HG02938 (cell line): ENCODE measurements around the gene MCM3AP.
"Not testable (repeated sequence)": the region's sequence is repeated elsewhere in the genome, so short reads cannot be mapped to it uniquely, and the experiment has no call there.

ENCODE experiments used
- ATAC-seq: cut with Tn5 transposase; IDR thresholded peaks from one replicate; pipeline ENCODE4 v1.9.1; 2021; ENCODE audit warnings: mild to moderate bottlenecking, moderate library complexity; ENCODE audit not compliant: unreplicated experiment

MCM3AP gene

GRCh38 chr21:46245213-46245915, 40.0 kb downstream of the MCM3AP start:
- ATAC-seq, result no peak

- no peak for ATAC-seq
Observed at GRCh38 chr21:46244602-46245001, 40.8 kb downstream of the MCM3AP start.

- no peak for ATAC-seq
Observed at GRCh38 chr21:46243960-46244361, 41.5 kb downstream of the MCM3AP start.

GRCh38 chr21:46243325-46243724, 42.1 kb downstream of the MCM3AP start:
- ATAC-seq, result no peak

- not testable (repeated sequence) for ATAC-seq
Observed at GRCh38 chr21:46241577-46241976, 43.8 kb downstream of the MCM3AP start.

GRCh38 chr21:46239817-46240325, 45.5 kb downstream of the MCM3AP start:
- ATAC-seq, result no peak

GRCh38 chr21:46237474-46237873, 47.9 kb downstream of the MCM3AP start:
- ATAC-seq, result no peak

- ATAC-seq, result no peak
Observed at GRCh38 chr21:46234436-46234950, 50.9 kb downstream of the MCM3AP start.

GRCh38 chr21:46229923-46230260, 55.5 kb downstream of the MCM3AP start:
- no peak for ATAC-seq

- ATAC-seq, result peak; percentile 16
Observed at GRCh38 chr21:46229133-46229922, 56.1 kb downstream of the MCM3AP start.

- peak; percentile 80 for ATAC-seq
Observed at GRCh38 chr21:46228345-46229051, 56.9 kb downstream of the MCM3AP start, which contains the start of gene LSS. Gene LSS (minus strand): TSS chr21:46228774. CDS start chr21:46228745, 29 bp downstream.

GRCh38 chr21:46227811-46228344, 57.5 kb downstream of the MCM3AP start:
- no peak for ATAC-seq

GRCh38 chr21:46226920-46227599, 58.4 kb downstream of the MCM3AP start:
- no peak for ATAC-seq

GRCh38 chr21:46226146-46226545, 59.3 kb downstream of the MCM3AP start:
- ATAC-seq, result no peak

- not testable (repeated sequence) for ATAC-seq
Observed at GRCh38 chr21:46223661-46224060, 61.8 kb downstream of the MCM3AP start.

GRCh38 chr21:46223217-46223616, 62.2 kb downstream of the MCM3AP start:
- no peak for ATAC-seq

- no peak for ATAC-seq
Observed at GRCh38 chr21:46222436-46223116, 62.8 kb downstream of the MCM3AP start.

- ATAC-seq, result no peak
Observed at GRCh38 chr21:46221664-46222435, 63.6 kb downstream of the MCM3AP start.

- ATAC-seq, result no peak
Observed at GRCh38 chr21:46220847-46221246, 64.6 kb downstream of the MCM3AP start.
